ENCODE results near the gene LEP. TPM values are rescaled to one million over a fixed set of nuclear protein-coding genes. Genes with fewer than 3 reads are reported as not detected.

LEP gene
- total and polyA plus RNA-seq, 2 of the 8 experiments (the other 6 are each of a cell fraction or from before 2014, with no cell fraction given) = not detected

DNA sequence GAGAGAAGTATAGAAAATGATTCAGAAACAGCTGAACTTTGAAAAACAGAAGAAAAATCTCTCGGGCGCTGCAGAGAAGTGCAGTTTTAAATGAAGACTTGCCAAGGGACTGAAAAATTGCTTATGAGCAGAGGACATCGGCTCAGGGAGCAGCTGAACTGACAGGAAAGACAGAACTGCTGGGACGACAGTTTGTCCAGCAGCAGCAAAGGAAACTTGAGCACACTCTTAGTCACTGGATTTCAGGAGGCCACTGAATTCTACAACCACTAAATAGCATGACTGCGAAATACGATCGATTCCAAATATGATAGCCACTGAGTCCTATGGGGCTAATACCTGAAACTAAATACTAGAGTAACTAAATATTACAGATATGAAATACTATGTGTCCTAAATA, 43.0 kb downstream of the LEP start:
- Histone ChIP-seq H3K36me3 (ENCODE audit: control insufficient read depth in 2 of 4, insufficient read depth in 4 of 4, low read length in 3 of 4) (no peaks in the 10 kb centered on the region), H4K20me1 (replicated peaks in 1 of 2; ENCODE audit: control insufficient read depth in 1 of 2, insufficient read depth in 2 of 2, low read length in 2 of 2) (no peaks in the 10 kb centered on the region), H3K18ac (ENCODE audit: extremely low read depth, low read length) (no peak overlapping the region), H3K23ac (ENCODE audit: insufficient read length) (no peak overlapping the region), H3K14ac (ENCODE audit: insufficient read length) (no peak overlapping the region), H2BK12ac (ENCODE audit: low read depth, low read length) (no peak overlapping the region), H2BK5ac (ENCODE audit: low read depth, low read length) (no peak overlapping the region), H3K79me2 (ENCODE audit: control insufficient read depth in 1 of 2, insufficient read depth in 2 of 2, low read length in 2 of 2) (no peaks in the 10 kb centered on the region), H3K27ac (ENCODE audit: low read depth, low read length) (no peak overlapping the region), H3K4me3 (ENCODE audit: extremely low read depth in 1 of 4, insufficient read depth in 2 of 4, low read depth in 3 of 4, low read length in 4 of 4) (no peak overlapping the region), H2BK15ac (ENCODE audit: low read length) (no peak overlapping the region), H3K9ac (replicated peaks in 1 of 4; ENCODE audit: extremely low read depth in 1 of 4, low read depth in 3 of 4, low read length in 3 of 4) (no peak overlapping the region), H2AFZ (ENCODE audit: low read length) (no peak overlapping the region), H3K56ac (replicated peaks; ENCODE audit: insufficient read length, low read depth, low read length) (no peak overlapping the region), H3K79me1 (ENCODE audit: low read depth, low read length) (no peaks in the 10 kb centered on the region), H2BK20ac (ENCODE audit: low read length) (no peak overlapping the region), H3K23me2 (ENCODE audit: low read depth, low read length) (no peaks in the 10 kb centered on the region), H3K9me3 (ENCODE audit: insufficient read depth in 2 of 2, low read depth in 1 of 2, low read length in 1 of 2) (peaks cover 0 to 4% of the 10 kb centered on the region in 2 experiments; a peak in 1 of 4 replicates), H3K4ac (replicated peaks; ENCODE audit: insufficient read length, low read depth, low read length) (no peak overlapping the region), H4K8ac (ENCODE audit: extremely low read depth, insufficient read depth, low read length) (no peak overlapping the region), H3K4me2 (ENCODE audit: insufficient read depth in 1 of 2, low read depth in 2 of 2, low read length in 2 of 2) (no peak overlapping the region), H3K27me3 (replicated peaks in 1 of 4; ENCODE audit: control insufficient read depth in 3 of 4, extremely low read depth in 1 of 4, insufficient read depth in 3 of 4, low read length in 3 of 4) (0 out of 7 replicates have a peak, but pooled peaks cover 0 to 2% (median 0%) of the 10 kb centered on the region in 4 experiments), H2AK5ac (ENCODE audit: low read depth, low read length) (no peak overlapping the region), H4K5ac (ENCODE audit: insufficient read length, low read depth, low read length) (no peak overlapping the region), H4K91ac (replicated peaks; ENCODE audit: insufficient read length, low read length) (no peak overlapping the region), H3K4me1 (replicated peaks in 1 of 4; ENCODE audit: control insufficient read depth in 3 of 4, insufficient read depth in 4 of 4, low read length in 3 of 4) (no peaks in the 10 kb centered on the region), H2BK120ac (replicated peaks; ENCODE audit: low read depth, low read length) (no peak overlapping the region)
- CTCF ChIA-PET (ENCODE audit: partially characterized antibody) = interaction anchor here (0.8 kb wide), 1 partner anchor 9 kb away, joined by 4 read pairs; no protein-coding TSS in a partner anchor
- POLR2A ChIA-PET (ENCODE audit: partially characterized antibody) = interaction anchor here (3.0 kb wide), 1 partner anchor 11 kb away, joined by 10 read pairs; no protein-coding TSS in a partner anchor
- 94% methylated on average over 7 of the region's 7 CpGs; no CpG with 5 or more reads in 1 of the 2 experiments for WGBS, 2 experiments (ENCODE audit: extremely low coverage in 1 of 2, insufficient coverage in 1 of 2, insufficient read length in 1 of 2, insufficient replicate concordance in 2 of 2, low coverage in 1 of 2, low lambda C conversion rate in 2 of 2, missing lambda C conversion rate in 1 of 2)
- FAIRE-seq (no peak), DNase-seq (ENCODE audit: low read depth in 1 of 2, low spot score in 2 of 2) (no peak)
